Mesendoderm (in vitro differentiated cells): ENCODE results near the gene CAVIN2.
A peak's percentile ranks its signal among the peaks of the same experiment; 100 is the strongest.

Source experiments
- DNase-seq: peaks from one replicate; pipeline ENCODE4 v3.0.0; 2013
- H2AK5ac ChIP-seq: 2 replicates; pipeline ENCODE4 v1.6.1; 2013; ENCODE audit warnings: low read length, inconsistent platforms
- H2BK120ac ChIP-seq: 2 replicates; pipeline ENCODE4 v1.6.1; 2013; ENCODE audit warnings: low read depth, mild to moderate bottlenecking, low read length, moderate library complexity, mixed read lengths
- H2BK15ac ChIP-seq: replicated peaks from 2 replicates; pipeline ENCODE4 v1.6.1; 2013; ENCODE audit warnings: low read depth, mild to moderate bottlenecking, moderate library complexity
- H2BK5ac ChIP-seq: 2 replicates; pipeline ENCODE4 v1.6.1; 2013; ENCODE audit warnings: low read length, inconsistent platforms
- H3K18ac ChIP-seq: 2 replicates; pipeline ENCODE4 v1.6.1; 2013; ENCODE audit warnings: mild to moderate bottlenecking, low read length, mixed read lengths
- H3K23ac ChIP-seq: one replicate; pipeline ENCODE4 v1.6.1; 2013; ENCODE audit warnings: low read length
- H3K27ac ChIP-seq: 2 replicates; pipeline ENCODE4 v1.5.1; 2013; ENCODE audit warnings: low read depth, mild to moderate bottlenecking, inconsistent platforms, low read length, moderate library complexity
- H3K27me3 ChIP-seq: 2 replicates; pipeline ENCODE4 v1.6.1; 2013; ENCODE audit warnings: low read length, control low read depth, mild to moderate bottlenecking, inconsistent platforms; ENCODE audit not compliant: insufficient read depth, poor library complexity
- H3K36me3 ChIP-seq: 2 replicates; pipeline ENCODE4 v1.6.1; 2013; ENCODE audit warnings: low read length, inconsistent platforms; ENCODE audit not compliant: control insufficient read depth, insufficient read depth
- H3K4ac ChIP-seq: one replicate; pipeline ENCODE4 v1.6.1; 2013; ENCODE audit warnings: low read depth, mild to moderate bottlenecking, low read length, moderate library complexity
- H3K4me1 ChIP-seq: 2 replicates; pipeline ENCODE4 v1.6.1; 2013; ENCODE audit warnings: low read depth, low read length, inconsistent platforms; ENCODE audit not compliant: control insufficient read depth
- H3K4me2 ChIP-seq: 2 replicates; pipeline ENCODE4 v1.6.1; 2013; ENCODE audit warnings: low read length
- H3K4me3 ChIP-seq: 2 replicates; pipeline ENCODE4 v1.5.1; 2013; ENCODE audit warnings: mild to moderate bottlenecking, low read length
- H3K56ac ChIP-seq: one replicate; pipeline ENCODE4 v1.6.1; 2013; ENCODE audit warnings: low read length
- H3K79me1 ChIP-seq: 2 replicates; pipeline ENCODE4 v1.6.1; 2013; ENCODE audit warnings: low read length, inconsistent platforms
- H3K79me2 ChIP-seq: 2 replicates; pipeline ENCODE4 v1.6.1; 2013; ENCODE audit warnings: mild to moderate bottlenecking, low read length; ENCODE audit not compliant: control insufficient read depth, insufficient read depth
- H3K9ac ChIP-seq: 2 replicates; pipeline ENCODE4 v1.6.1; 2013; ENCODE audit warnings: low read length, inconsistent platforms
- H4K5ac ChIP-seq: one replicate; pipeline ENCODE4 v1.6.1; 2013; ENCODE audit warnings: low read length
- H4K8ac ChIP-seq: one replicate; pipeline ENCODE4 v1.6.1; 2013; ENCODE audit warnings: low read depth, mild to moderate bottlenecking, control low read depth, low read length, moderate library complexity
- WGBS: extraction: QIAGEN DNeasy Blood & Tissue Kit; methylation state at CpG from one replicate; pipeline ENCODE4 v1.1.7; 2013; ENCODE audit warnings: low lambda C conversion rate, missing lambda C conversion rate; ENCODE audit not compliant: insufficient coverage; ENCODE audit errors: extremely low coverage; 5-methylcytosine and 5-hydroxymethylcytosine counted together

CAVIN2 gene

GRCh38 chr2:191857886-191858285 lies 11.0 kb upstream of the CAVIN2 start:
- Histone ChIP-seq H3K4me2 (no peak overlapping the region), H2BK5ac (no peak overlapping the region), H2BK120ac (no peak overlapping the region), H3K27ac (no peak overlapping the region), H4K5ac (no peak overlapping the region), H3K4me1 (peaks cover 4% of the 10 kb centered on the region), H3K9ac (no peak overlapping the region), H3K23ac (no peak overlapping the region), H3K27me3 (no peaks in the 10 kb centered on the region), H3K36me3 (no peaks in the 10 kb centered on the region), H4K8ac (no peak overlapping the region), H3K4me3 (no peak overlapping the region), H3K79me1 (no peaks in the 10 kb centered on the region), H2AK5ac (no peak overlapping the region), H3K4ac (no peak overlapping the region), H3K79me2 (no peaks in the 10 kb centered on the region), H2BK15ac (no peak overlapping the region), H3K56ac (no peak overlapping the region), H3K18ac (no peak overlapping the region)
- DNase-seq, result no peak
- WGBS, result no CpG with 5 or more reads among the region's 3 CpGs

- no peak overlapping the region for H3K4ac ChIP-seq
- H3K79me2 ChIP-seq, result no peaks in the 10 kb centered on the region
- no peak for DNase-seq
- no peak overlapping the region for H3K23ac ChIP-seq
- no peak overlapping the region for H4K5ac ChIP-seq
- no peak overlapping the region for H4K8ac ChIP-seq
- H3K9ac ChIP-seq, result no peak overlapping the region
- WGBS, result no CpG with 5 or more reads among the region's 2 CpGs
- H3K4me3 ChIP-seq, result no peak overlapping the region
- H3K27ac ChIP-seq, result no peak overlapping the region
- no peak overlapping the region for H2BK15ac ChIP-seq
- H3K36me3 ChIP-seq, result no peaks in the 10 kb centered on the region
- no peak overlapping the region for H2BK5ac ChIP-seq
- no peak overlapping the region for H3K56ac ChIP-seq
- H2AK5ac ChIP-seq, result no peak overlapping the region
- H3K79me1 ChIP-seq, result no peaks in the 10 kb centered on the region
- peaks cover 4% of the 10 kb centered on the region for H3K4me1 ChIP-seq
- H3K18ac ChIP-seq, result no peak overlapping the region
- H3K27me3 ChIP-seq, result no peaks in the 10 kb centered on the region
- no peak overlapping the region for H2BK120ac ChIP-seq
- no peak overlapping the region for H3K4me2 ChIP-seq
These were observed 10.4 kb upstream of the CAVIN2 start for GRCh38 chr2:191857259-191857805.

- H2AK5ac ChIP-seq, result no peak overlapping the region
- H3K4me3 ChIP-seq, result no peak overlapping the region
- H3K27ac ChIP-seq, result no peak overlapping the region
- no peak overlapping the region for H3K18ac ChIP-seq
- no peak overlapping the region for H2BK15ac ChIP-seq
- H2BK5ac ChIP-seq, result no peak overlapping the region
- H3K23ac ChIP-seq, result peak overlapping the region; percentile 81
- H4K8ac ChIP-seq, result no peak overlapping the region
- no peaks in the 10 kb centered on the region for H3K79me1 ChIP-seq
- no peaks in the 10 kb centered on the region for H3K36me3 ChIP-seq
- H2BK120ac ChIP-seq, result no peak overlapping the region
- H3K4ac ChIP-seq, result no peak overlapping the region
- peaks cover 4% of the 10 kb centered on the region for H3K4me1 ChIP-seq
- DNase-seq, result no peak
- H3K27me3 ChIP-seq, result no peaks in the 10 kb centered on the region
- no CpG with 5 or more reads among the region's 7 CpGs for WGBS
- H3K9ac ChIP-seq, result no peak overlapping the region
- H3K4me2 ChIP-seq, result no peak overlapping the region
- H3K79me2 ChIP-seq, result no peaks in the 10 kb centered on the region
- H4K5ac ChIP-seq, result no peak overlapping the region
- no peak overlapping the region for H3K56ac ChIP-seq
These were observed 9.4 kb upstream of the CAVIN2 start for GRCh38 chr2:191856111-191856876.

- no peak overlapping the region for H3K4ac ChIP-seq
- H3K79me2 ChIP-seq, result no peaks in the 10 kb centered on the region
- H2BK120ac ChIP-seq, result no peak overlapping the region
- no CpG with 5 or more reads among the region's 5 CpGs for WGBS
- H3K23ac ChIP-seq, result no peak overlapping the region
- H3K79me1 ChIP-seq, result no peaks in the 10 kb centered on the region
- H2BK5ac ChIP-seq, result no peak overlapping the region
- no peaks in the 10 kb centered on the region for H3K27me3 ChIP-seq
- no peak overlapping the region for H3K56ac ChIP-seq
- H3K36me3 ChIP-seq, result no peaks in the 10 kb centered on the region
- no peak overlapping the region for H3K4me2 ChIP-seq
- H3K4me3 ChIP-seq, result no peak overlapping the region
- no peak overlapping the region for H3K27ac ChIP-seq
- H4K8ac ChIP-seq, result no peak overlapping the region
- peaks cover 4% of the 10 kb centered on the region for H3K4me1 ChIP-seq
- DNase-seq, result no peak
- H3K18ac ChIP-seq, result no peak overlapping the region
- H2AK5ac ChIP-seq, result no peak overlapping the region
- H4K5ac ChIP-seq, result no peak overlapping the region
- no peak overlapping the region for H2BK15ac ChIP-seq
- H3K9ac ChIP-seq, result no peak overlapping the region
These were observed 8.5 kb upstream of the CAVIN2 start for GRCh38 chr2:191855382-191855781.

- no peaks in the 10 kb centered on the region for H3K79me1 ChIP-seq
- no peak overlapping the region for H2BK5ac ChIP-seq
- DNase-seq, result peak; percentile 79
- H3K4ac ChIP-seq, result no peak overlapping the region
- no peak overlapping the region for H2BK15ac ChIP-seq
- H2BK120ac ChIP-seq, result no peak overlapping the region
- peaks cover 4% of the 10 kb centered on the region for H3K4me1 ChIP-seq
- H3K27me3 ChIP-seq, result no peaks in the 10 kb centered on the region
- no peak overlapping the region for H3K9ac ChIP-seq
- H3K23ac ChIP-seq, result no peak overlapping the region
- no peaks in the 10 kb centered on the region for H3K79me2 ChIP-seq
- no peak overlapping the region for H3K27ac ChIP-seq
- no peak overlapping the region for H3K4me2 ChIP-seq
- H4K5ac ChIP-seq, result no peak overlapping the region
- H2AK5ac ChIP-seq, result no peak overlapping the region
- H3K36me3 ChIP-seq, result no peaks in the 10 kb centered on the region
- no CpG with 5 or more reads among the region's 6 CpGs for WGBS
- H4K8ac ChIP-seq, result no peak overlapping the region
- H3K18ac ChIP-seq, result no peak overlapping the region
- no peak overlapping the region for H3K4me3 ChIP-seq
- no peak overlapping the region for H3K56ac ChIP-seq
These were observed 7.8 kb upstream of the CAVIN2 start for GRCh38 chr2:191854382-191855372.
